Neural cell (in vitro differentiated cells): Measurements from ENCODE around the gene DPEP2NB. TPM values are rescaled to one million over a fixed set of nuclear protein-coding genes. Genes with fewer than 3 reads are reported as not detected.

Experiments used
- H2AFZ ChIP-seq: fragments of 200-600, 300-800 bp; sonication (generic), shearing (Covaris generic); 2 replicates; pipeline ENCODE4 v1.6.0; 2014; ENCODE audit warnings: low read depth, mild to moderate bottlenecking, antibody characterized with exemption, low read length, moderate library complexity
- H3F3A ChIP-seq: fragments of 200-600 bp; shearing (Covaris generic); 2 replicates; pipeline ENCODE4 v1.6.1; 2016; ENCODE audit warnings: mild to moderate bottlenecking, moderate library complexity, mixed read lengths, antibody characterized with exemption, low read length; ENCODE audit not compliant: insufficient read depth, poor library complexity, severe bottlenecking
- H3K27ac ChIP-seq: fragments of 200-600, 300-800 bp; sonication (generic), shearing (Covaris generic); 2 replicates; pipeline ENCODE4 v1.5.1; 2014; ENCODE audit warnings: mild to moderate bottlenecking, low read length, moderate library complexity
- H3K27me3 ChIP-seq: fragments of 300-800, 200-600 bp; sonication (generic), shearing (Covaris generic); 2 replicates; pipeline ENCODE4 v1.6.0; 2014; ENCODE audit warnings: mild to moderate bottlenecking, low read depth, low read length, moderate library complexity; ENCODE audit not compliant: insufficient read depth
- H3K36me3 ChIP-seq: fragments of 300-800, 200-600 bp; sonication (generic), shearing (Covaris generic); 2 replicates; pipeline ENCODE4 v1.5.1; 2014; ENCODE audit warnings: mild to moderate bottlenecking, antibody characterized with exemption, low read length, moderate library complexity; ENCODE audit not compliant: insufficient read depth
- H3K4me2 ChIP-seq: fragments of 300-800, 200-600 bp; sonication (generic), shearing (Covaris generic); 2 replicates; pipeline ENCODE4 v1.6.0; 2014; ENCODE audit warnings: mild to moderate bottlenecking, low read length
- H3K4me3 ChIP-seq: fragments of 300-800, 200-600 bp; sonication (generic), shearing (Covaris generic); 2 replicates; pipeline ENCODE4 v1.5.1; 2014; ENCODE audit warnings: mild to moderate bottlenecking, low read length, moderate library complexity
- H3K79me2 ChIP-seq: fragments of 200-600 bp; shearing (Covaris generic); replicated peaks from 2 replicates; pipeline ENCODE4 v1.6.0; 2014; ENCODE audit warnings: mild to moderate bottlenecking, low read length, moderate library complexity; ENCODE audit not compliant: insufficient read depth
- H3K9ac ChIP-seq: fragments of 300-800, 200-600 bp; sonication (generic), shearing (Covaris generic); 2 replicates; pipeline ENCODE4 v1.6.1; 2016; ENCODE audit warnings: mild to moderate bottlenecking, low read length, mixed read lengths
- H3K9me2 ChIP-seq: fragments of 200-600 bp; shearing (Covaris generic); 2 replicates; pipeline ENCODE4 v1.6.1; 2016; ENCODE audit warnings: mild to moderate bottlenecking, low read length, mixed read lengths; ENCODE audit not compliant: insufficient read depth
- H3K9me3 ChIP-seq: fragments of 200-600, 300-800 bp; sonication (generic), shearing (Covaris generic); 2 replicates; pipeline ENCODE4 v1.6.1; 2016; ENCODE audit warnings: mild to moderate bottlenecking, mixed run types, low read length, moderate library complexity, mixed read lengths
- H4K20me1 ChIP-seq: fragments of 200-600 bp; shearing (Covaris generic); 2 replicates; pipeline ENCODE4 v1.6.1; 2016; ENCODE audit warnings: mild to moderate bottlenecking, mixed run types; ENCODE audit not compliant: insufficient read depth
- EP300 ChIP-seq: fragments of 450-650 bp; conservative IDR thresholded peaks from 2 replicates; pipeline ENCODE4 v1.6.1; 2014; ENCODE audit warnings: antibody characterized with exemption, mild to moderate bottlenecking, moderate library complexity; ENCODE audit not compliant: poor library complexity, severe bottlenecking
- EZH2 ChIP-seq: fragments of 200-600, 300-800 bp; shearing (Covaris generic), sonication (generic); IDR thresholded peaks from 2 replicates; pipeline ENCODE4 v1.6.1; 2014; ENCODE audit warnings: antibody characterized with exemption, low read length, borderline replicate concordance, mild to moderate bottlenecking; ENCODE audit not compliant: insufficient read depth, poor library complexity, severe bottlenecking
- MXI1 ChIP-seq: fragments of 450-650 bp; conservative IDR thresholded peaks from 2 replicates; pipeline ENCODE4 v1.6.1; 2014; ENCODE audit warnings: antibody characterized with exemption, mild to moderate bottlenecking; ENCODE audit not compliant: poor library complexity, severe bottlenecking
- POLR2AphosphoS5 ChIP-seq: IDR thresholded peaks from 2 replicates; pipeline ENCODE4 v1.6.1; 2012
- RAD21 ChIP-seq: fragments of 450-650 bp; conservative IDR thresholded peaks from 2 replicates; pipeline ENCODE4 v1.6.1; 2014; ENCODE audit warnings: antibody characterized with exemption, mild to moderate bottlenecking, moderate library complexity
- SMC3 ChIP-seq: fragments of 450-650 bp; conservative IDR thresholded peaks from 2 replicates; pipeline ENCODE4 v1.6.1; 2014; ENCODE audit warnings: antibody characterized with exemption, mild to moderate bottlenecking, moderate library complexity; ENCODE audit not compliant: poor library complexity
- TAF1 ChIP-seq: IDR thresholded peaks from 2 replicates; pipeline ENCODE4 v1.6.1; 2012; ENCODE audit warnings: low read depth
- polyA plus RNA-seq: library from polyadenylated mRNA; depleted of rRNA; stranded (reverse); fragments of >200 nt; gene quantifications from 2 replicates; pipeline ENCODE4 v1.2.3, GENCODE V29; 2014
- TF ChIP-seq, protein P1 (sequence below): fragments of 450-650 bp; IDR thresholded peaks from 2 replicates; pipeline ENCODE4 v1.5.1; 2014; ENCODE audit warnings: antibody characterized with exemption, mild to moderate bottlenecking, moderate library complexity; ENCODE audit not compliant: poor library complexity, severe bottlenecking
- TF ChIP-seq, protein P2 (sequence below): IDR thresholded peaks from 2 replicates; pipeline ENCODE4 v1.6.1; 2012; ENCODE audit warnings: borderline replicate concordance

The DPEP2NB gene
- polyA plus RNA-seq, 1 donor from 2014 or later: not detected

DNA sequence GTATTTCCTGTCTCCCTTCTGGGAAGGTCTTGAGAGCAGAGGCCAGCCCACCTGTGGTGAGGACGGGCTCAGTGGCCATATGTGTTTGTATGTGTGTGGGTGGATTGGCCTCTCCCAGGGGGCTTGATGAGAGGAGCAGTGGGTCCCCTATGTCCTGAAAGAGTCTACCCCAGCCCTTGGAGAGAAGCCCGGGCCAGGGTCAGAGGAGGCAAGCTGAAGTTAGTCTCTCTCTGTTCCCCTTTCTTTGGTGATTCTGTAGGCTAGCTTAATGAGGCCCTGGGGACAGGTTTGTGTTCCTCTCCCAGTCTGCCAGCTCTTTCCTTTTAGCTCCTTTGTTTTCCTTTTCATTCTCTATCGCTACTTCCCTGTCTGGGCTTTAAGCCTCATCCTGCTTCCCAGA is 45.7 kb upstream of the DPEP2NB start:
- Histone ChIP-seq H3K4me3 (no peak overlapping the region), H4K20me1 (no peaks in the 10 kb centered on the region), H2AFZ (no peak overlapping the region), H3F3A (no peaks in the 10 kb centered on the region), H3K36me3 (no peaks in the 10 kb centered on the region), H3K79me2 (no peaks in the 10 kb centered on the region), H3K27me3 (no peaks in the 10 kb centered on the region), H3K27ac (no peak overlapping the region), H3K9me2 (no peaks in the 10 kb centered on the region), H3K9ac (no peak overlapping the region), H3K9me3 (no peaks in the 10 kb centered on the region), H3K4me2 (no peak overlapping the region)
- TF ChIP-seq SMC3 (no peak), POLR2AphosphoS5 (no peak), EZH2 (no peak), RAD21 (no peak), TAF1 (no peak), MXI1 (no peak), EP300 (no peak)
- TF ChIP-seq, protein P1, sequence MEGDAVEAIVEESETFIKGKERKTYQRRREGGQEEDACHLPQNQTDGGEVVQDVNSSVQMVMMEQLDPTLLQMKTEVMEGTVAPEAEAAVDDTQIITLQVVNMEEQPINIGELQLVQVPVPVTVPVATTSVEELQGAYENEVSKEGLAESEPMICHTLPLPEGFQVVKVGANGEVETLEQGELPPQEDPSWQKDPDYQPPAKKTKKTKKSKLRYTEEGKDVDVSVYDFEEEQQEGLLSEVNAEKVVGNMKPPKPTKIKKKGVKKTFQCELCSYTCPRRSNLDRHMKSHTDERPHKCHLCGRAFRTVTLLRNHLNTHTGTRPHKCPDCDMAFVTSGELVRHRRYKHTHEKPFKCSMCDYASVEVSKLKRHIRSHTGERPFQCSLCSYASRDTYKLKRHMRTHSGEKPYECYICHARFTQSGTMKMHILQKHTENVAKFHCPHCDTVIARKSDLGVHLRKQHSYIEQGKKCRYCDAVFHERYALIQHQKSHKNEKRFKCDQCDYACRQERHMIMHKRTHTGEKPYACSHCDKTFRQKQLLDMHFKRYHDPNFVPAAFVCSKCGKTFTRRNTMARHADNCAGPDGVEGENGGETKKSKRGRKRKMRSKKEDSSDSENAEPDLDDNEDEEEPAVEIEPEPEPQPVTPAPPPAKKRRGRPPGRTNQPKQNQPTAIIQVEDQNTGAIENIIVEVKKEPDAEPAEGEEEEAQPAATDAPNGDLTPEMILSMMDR: no peak
- TF ChIP-seq, protein P2, sequence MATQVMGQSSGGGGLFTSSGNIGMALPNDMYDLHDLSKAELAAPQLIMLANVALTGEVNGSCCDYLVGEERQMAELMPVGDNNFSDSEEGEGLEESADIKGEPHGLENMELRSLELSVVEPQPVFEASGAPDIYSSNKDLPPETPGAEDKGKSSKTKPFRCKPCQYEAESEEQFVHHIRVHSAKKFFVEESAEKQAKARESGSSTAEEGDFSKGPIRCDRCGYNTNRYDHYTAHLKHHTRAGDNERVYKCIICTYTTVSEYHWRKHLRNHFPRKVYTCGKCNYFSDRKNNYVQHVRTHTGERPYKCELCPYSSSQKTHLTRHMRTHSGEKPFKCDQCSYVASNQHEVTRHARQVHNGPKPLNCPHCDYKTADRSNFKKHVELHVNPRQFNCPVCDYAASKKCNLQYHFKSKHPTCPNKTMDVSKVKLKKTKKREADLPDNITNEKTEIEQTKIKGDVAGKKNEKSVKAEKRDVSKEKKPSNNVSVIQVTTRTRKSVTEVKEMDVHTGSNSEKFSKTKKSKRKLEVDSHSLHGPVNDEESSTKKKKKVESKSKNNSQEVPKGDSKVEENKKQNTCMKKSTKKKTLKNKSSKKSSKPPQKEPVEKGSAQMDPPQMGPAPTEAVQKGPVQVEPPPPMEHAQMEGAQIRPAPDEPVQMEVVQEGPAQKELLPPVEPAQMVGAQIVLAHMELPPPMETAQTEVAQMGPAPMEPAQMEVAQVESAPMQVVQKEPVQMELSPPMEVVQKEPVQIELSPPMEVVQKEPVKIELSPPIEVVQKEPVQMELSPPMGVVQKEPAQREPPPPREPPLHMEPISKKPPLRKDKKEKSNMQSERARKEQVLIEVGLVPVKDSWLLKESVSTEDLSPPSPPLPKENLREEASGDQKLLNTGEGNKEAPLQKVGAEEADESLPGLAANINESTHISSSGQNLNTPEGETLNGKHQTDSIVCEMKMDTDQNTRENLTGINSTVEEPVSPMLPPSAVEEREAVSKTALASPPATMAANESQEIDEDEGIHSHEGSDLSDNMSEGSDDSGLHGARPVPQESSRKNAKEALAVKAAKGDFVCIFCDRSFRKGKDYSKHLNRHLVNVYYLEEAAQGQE: no peak

DNA sequence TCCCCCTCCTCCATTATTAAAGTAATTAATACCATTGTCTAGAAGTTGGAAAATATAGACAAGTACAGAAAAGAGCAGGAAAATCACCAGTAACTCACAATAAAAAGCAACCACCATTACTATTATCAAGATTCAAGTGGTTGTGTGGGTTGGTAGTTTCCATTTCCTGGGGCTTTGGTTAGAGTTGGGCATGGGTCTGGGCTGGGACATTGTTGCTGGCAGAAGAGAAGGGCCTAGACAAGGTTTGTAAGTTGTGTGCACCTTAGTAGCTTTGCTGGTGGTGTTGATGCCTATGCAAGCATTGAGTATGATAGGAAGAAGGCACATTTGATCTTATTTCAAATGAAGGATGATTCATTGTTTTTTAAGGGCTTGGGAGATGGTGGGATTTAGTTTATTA is 44.1 kb upstream of the DPEP2NB start:
- Histone ChIP-seq H3K36me3 (no peaks in the 10 kb centered on the region), H3K4me3 (no peak overlapping the region), H3K4me2 (no peak overlapping the region), H4K20me1 (no peaks in the 10 kb centered on the region), H3K27ac (no peak overlapping the region), H3F3A (no peaks in the 10 kb centered on the region), H3K27me3 (no peaks in the 10 kb centered on the region), H3K9me2 (no peaks in the 10 kb centered on the region), H3K9ac (no peak overlapping the region), H3K79me2 (no peaks in the 10 kb centered on the region), H3K9me3 (no peaks in the 10 kb centered on the region), H2AFZ (no peak overlapping the region)
- TF ChIP-seq SMC3 (no peak), MXI1 (no peak), TAF1 (no peak), EP300 (no peak)
